ENCODE measurements around the gene BBX.

Gene BBX

GRCh38 chr3:107819656-107820055 is 296.9 kb downstream of the BBX start:
- Histone ChIP-seq H3K4me3 (no peak overlapping the region), H3K36me3 (ENCODE audit: insufficient read depth, low read length) (no peaks in the 10 kb centered on the region), H3K9ac (ENCODE audit: insufficient read length) (no peak overlapping the region), H3K9me3 (ENCODE audit: low read depth, low read length) (no peaks in the 10 kb centered on the region), H3K27ac (no peak overlapping the region)
- TF ChIP-seq EZH2 (IDR thresholded peaks at IDR 0.05) (no peak), FOXP2 (optimal IDR thresholded peaks at IDR 0.05; ENCODE audit: control extremely low read depth, extremely low read length, insufficient read depth) (no peak), POLR2AphosphoS5 (IDR thresholded peaks at IDR 0.05; ENCODE audit: borderline replicate concordance, low read depth, low read length) (no peak)
- DNase-seq (ENCODE audit: low read depth, low spot score), result no peak

GRCh38 chr3:107822308-107822707 is 299.5 kb downstream of the BBX start:
- Histone ChIP-seq H3K36me3 (ENCODE audit: insufficient read depth, low read length) (no peaks in the 10 kb centered on the region), H3K27ac (no peak overlapping the region), H3K9me3 (ENCODE audit: low read depth, low read length) (no peaks in the 10 kb centered on the region), H3K4me3 (no peak overlapping the region), H3K9ac (ENCODE audit: insufficient read length) (no peak overlapping the region)
- no peak for DNase-seq (ENCODE audit: low read depth, low spot score)
- TF ChIP-seq POLR2AphosphoS5 (IDR thresholded peaks at IDR 0.05; ENCODE audit: borderline replicate concordance, low read depth, low read length), result no peak
- TF ChIP-seq FOXP2 (optimal IDR thresholded peaks at IDR 0.05; ENCODE audit: control extremely low read depth, extremely low read length, insufficient read depth), result no peak
- no peak for TF ChIP-seq EZH2 (IDR thresholded peaks at IDR 0.05)

- no peaks in the 10 kb centered on the region for H3K36me3 ChIP-seq (ENCODE audit: insufficient read depth, low read length)
- no peak overlapping the region for H3K27ac ChIP-seq
- DNase-seq (ENCODE audit: low read depth, low spot score), result no peak
- H3K9me3 ChIP-seq (ENCODE audit: low read depth, low read length), result no peaks in the 10 kb centered on the region
- H3K4me3 ChIP-seq, result no peak overlapping the region
- TF ChIP-seq POLR2AphosphoS5 (IDR thresholded peaks at IDR 0.05; ENCODE audit: borderline replicate concordance, low read depth, low read length) (no peak), FOXP2 (optimal IDR thresholded peaks at IDR 0.05; ENCODE audit: control extremely low read depth, extremely low read length, insufficient read depth) (no peak), EZH2 (IDR thresholded peaks at IDR 0.05) (no peak)
- no peak overlapping the region for H3K9ac ChIP-seq (ENCODE audit: insufficient read length)
Measured at GRCh38 chr3:107824822-107825371, 302.1 kb downstream of the BBX start.

GRCh38 chr3:107825556-107825955 is 302.8 kb downstream of the BBX start:
- H3K9me3 ChIP-seq (ENCODE audit: low read depth, low read length), result no peaks in the 10 kb centered on the region
- no peak for TF ChIP-seq POLR2AphosphoS5 (IDR thresholded peaks at IDR 0.05; ENCODE audit: borderline replicate concordance, low read depth, low read length)
- no peak for TF ChIP-seq FOXP2 (optimal IDR thresholded peaks at IDR 0.05; ENCODE audit: control extremely low read depth, extremely low read length, insufficient read depth)
- TF ChIP-seq EZH2 (IDR thresholded peaks at IDR 0.05), result no peak
- DNase-seq (ENCODE audit: low read depth, low spot score), result no peak
- H3K36me3 ChIP-seq (ENCODE audit: insufficient read depth, low read length), result no peaks in the 10 kb centered on the region
- no peak overlapping the region for H3K27ac ChIP-seq
- no peak overlapping the region for H3K9ac ChIP-seq (ENCODE audit: insufficient read length)
- H3K4me3 ChIP-seq, result no peak overlapping the region

- Histone ChIP-seq H3K27ac (no peak overlapping the region), H3K9ac (ENCODE audit: insufficient read length) (no peak overlapping the region), H3K9me3 (ENCODE audit: low read depth, low read length) (no peaks in the 10 kb centered on the region), H3K36me3 (ENCODE audit: insufficient read depth, low read length) (no peaks in the 10 kb centered on the region), H3K4me3 (no peak overlapping the region)
- DNase-seq (ENCODE audit: low read depth, low spot score), result no peak
- TF ChIP-seq FOXP2 (optimal IDR thresholded peaks at IDR 0.05; ENCODE audit: control extremely low read depth, extremely low read length, insufficient read depth) (no peak), EZH2 (IDR thresholded peaks at IDR 0.05) (no peak), POLR2AphosphoS5 (IDR thresholded peaks at IDR 0.05; ENCODE audit: borderline replicate concordance, low read depth, low read length) (no peak)
Measured at GRCh38 chr3:107826727-107827126, 304.0 kb downstream of the BBX start.

GRCh38 chr3:107829185-107829584 is 306.4 kb downstream of the BBX start:
- no peak overlapping the region for H3K9ac ChIP-seq (ENCODE audit: insufficient read length)
- DNase-seq (ENCODE audit: low read depth, low spot score), result no peak
- TF ChIP-seq FOXP2 (optimal IDR thresholded peaks at IDR 0.05; ENCODE audit: control extremely low read depth, extremely low read length, insufficient read depth) (no peak), POLR2AphosphoS5 (IDR thresholded peaks at IDR 0.05; ENCODE audit: borderline replicate concordance, low read depth, low read length) (no peak), EZH2 (IDR thresholded peaks at IDR 0.05) (no peak)
- H3K27ac ChIP-seq, result no peak overlapping the region
- no peaks in the 10 kb centered on the region for H3K36me3 ChIP-seq (ENCODE audit: insufficient read depth, low read length)
- no peak overlapping the region for H3K4me3 ChIP-seq
- no peaks in the 10 kb centered on the region for H3K9me3 ChIP-seq (ENCODE audit: low read depth, low read length)

GRCh38 chr3:107831590-107831989 is 308.8 kb downstream of the BBX start:
- Histone ChIP-seq H3K36me3 (ENCODE audit: insufficient read depth, low read length) (no peaks in the 10 kb centered on the region), H3K4me3 (no peak overlapping the region), H3K27ac (no peak overlapping the region), H3K9ac (ENCODE audit: insufficient read length) (no peak overlapping the region), H3K9me3 (ENCODE audit: low read depth, low read length) (no peaks in the 10 kb centered on the region)
- TF ChIP-seq POLR2AphosphoS5 (IDR thresholded peaks at IDR 0.05; ENCODE audit: borderline replicate concordance, low read depth, low read length) (no peak), EZH2 (IDR thresholded peaks at IDR 0.05) (no peak), FOXP2 (optimal IDR thresholded peaks at IDR 0.05; ENCODE audit: control extremely low read depth, extremely low read length, insufficient read depth) (no peak)
- no peak for DNase-seq (ENCODE audit: low read depth, low spot score)

- H3K9ac ChIP-seq (ENCODE audit: insufficient read length), result no peak overlapping the region
- no peak overlapping the region for H3K4me3 ChIP-seq
- DNase-seq (ENCODE audit: low read depth, low spot score), result no peak
- no peak overlapping the region for H3K27ac ChIP-seq
- TF ChIP-seq POLR2AphosphoS5 (IDR thresholded peaks at IDR 0.05; ENCODE audit: borderline replicate concordance, low read depth, low read length) (no peak), EZH2 (IDR thresholded peaks at IDR 0.05) (no peak), FOXP2 (optimal IDR thresholded peaks at IDR 0.05; ENCODE audit: control extremely low read depth, extremely low read length, insufficient read depth) (no peak)
- H3K36me3 ChIP-seq (ENCODE audit: insufficient read depth, low read length), result no peaks in the 10 kb centered on the region
- no peaks in the 10 kb centered on the region for H3K9me3 ChIP-seq (ENCODE audit: low read depth, low read length)
Measured at GRCh38 chr3:107833043-107833442, 310.3 kb downstream of the BBX start.
